PC-9 (cell line): ENCODE data around the gene NPHP4. TPM values are rescaled to one million over a fixed set of nuclear protein-coding genes. Genes with fewer than 3 reads are reported as not detected.

Source experiments
- BruUV-seq: library from RNA; stranded (reverse); fragments of 400-500 nt; replicated peaks from 2 replicates; lab custom pipeline; 2021; lab: Mats Ljungman, UMichigan
- CTCF ChIA-PET: fragments of 300-600 bp; sonication (Branson Sonifier 250); formaldehyde crosslinking; loops from one replicate; lab custom pipeline; 2022; ENCODE audit warnings: antibody characterized with exemption; lab: Charles Lee
- POLR2A ChIA-PET: fragments of 300-600 bp; sonication (Branson Sonifier 250); formaldehyde crosslinking; loops from one replicate; lab custom pipeline; 2022; ENCODE audit warnings: antibody characterized with exemption; ENCODE audit not compliant: unreplicated experiment; lab: Charles Lee
- DNase-seq, 2 experiments: peaks; one replicate each; pipeline versions ENCODE4 v3.0.0 to v3.0.0-alpha.2; 2015 to 2022; ENCODE audit warnings: mixed read lengths in 1 of 2
- H2AFZ ChIP-seq: fragments of 200-600 bp; sonication (generic); 2 replicates; pipeline ENCODE4 v1.8.1; 2017; ENCODE audit warnings: antibody characterized with exemption
- H3F3A ChIP-seq: fragments of 200-600 bp; sonication (generic); 2 replicates; pipeline ENCODE4 v1.8.1; 2017; ENCODE audit warnings: antibody characterized with exemption, mild to moderate bottlenecking, low read depth; ENCODE audit not compliant: insufficient read depth
- H3K27ac ChIP-seq: fragments of 200-600 bp; sonication (generic); 2 replicates; pipeline ENCODE4 v1.6.1; 2016; ENCODE audit warnings: mixed run types
- H3K27me3 ChIP-seq: fragments of 200-600 bp; sonication (generic); 2 replicates; pipeline ENCODE4 v1.6.1; 2016; ENCODE audit warnings: low read depth, mixed run types; ENCODE audit not compliant: insufficient read depth
- H3K36me3 ChIP-seq: fragments of 200-600 bp; sonication (generic); 2 replicates; pipeline ENCODE4 v1.6.1; 2016; ENCODE audit warnings: low read depth, mixed run types
- H3K4me1 ChIP-seq: fragments of 200-600 bp; sonication (generic); replicated peaks from 2 replicates; pipeline ENCODE4 v1.6.1; 2016; ENCODE audit warnings: mixed run types; ENCODE audit not compliant: insufficient read depth
- H3K4me2 ChIP-seq: fragments of 200-600 bp; sonication (generic); 2 replicates; pipeline ENCODE4 v1.6.1; 2017; ENCODE audit warnings: mixed run types
- H3K4me3 ChIP-seq: fragments of 200-600 bp; sonication (generic); 2 replicates; pipeline ENCODE4 v1.6.1; 2016; ENCODE audit warnings: mixed run types
- H3K79me2 ChIP-seq: fragments of 200-600 bp; sonication (generic); 2 replicates; pipeline ENCODE4 v1.6.1; 2017; ENCODE audit warnings: low read depth, mixed run types
- H3K9me2 ChIP-seq: fragments of 200-600 bp; sonication (generic); 2 replicates; pipeline ENCODE4 v1.8.1; 2017; ENCODE audit warnings: mild to moderate bottlenecking; ENCODE audit not compliant: insufficient read depth
- H3K9me3 ChIP-seq: fragments of 200-600 bp; sonication (generic); 2 replicates; pipeline ENCODE4 v1.8.1; 2016; ENCODE audit warnings: low read depth; ENCODE audit not compliant: insufficient read depth
- H4K20me1 ChIP-seq: fragments of 200-600 bp; sonication (generic); 2 replicates; pipeline ENCODE4 v1.8.1; 2017; ENCODE audit not compliant: insufficient read depth
- EZH2 ChIP-seq: fragments of 200-600 bp; sonication (generic); IDR thresholded peaks from 2 replicates; pipeline ENCODE4 v1.8.0; 2017; ENCODE audit warnings: antibody characterized with exemption, low read depth
- intact Hi-C: fragments of 100-400 bp; cut with micrococcal nuclease; formaldehyde crosslinking; loops from one replicate; pipeline ENCODE4 v1.10.0; 2022; ENCODE audit not compliant: unreplicated experiment
- total RNA-seq: library from RNA; stranded (reverse); gene quantifications from 2 replicates; pipeline ENCODE4 v1.2.3, GENCODE V29; 2021
- TF ChIP-seq, protein P1 (sequence below): fragments of 200-600 bp; sonication (generic); conservative IDR thresholded peaks from 2 replicates; pipeline ENCODE4 v1.6.1; 2017; ENCODE audit warnings: mixed run types, antibody characterized with exemption, mild to moderate bottlenecking, moderate library complexity

NPHP4 gene
- total RNA-seq, 1 experiment from 2014 or later, result 17.9 TPM

DNA sequence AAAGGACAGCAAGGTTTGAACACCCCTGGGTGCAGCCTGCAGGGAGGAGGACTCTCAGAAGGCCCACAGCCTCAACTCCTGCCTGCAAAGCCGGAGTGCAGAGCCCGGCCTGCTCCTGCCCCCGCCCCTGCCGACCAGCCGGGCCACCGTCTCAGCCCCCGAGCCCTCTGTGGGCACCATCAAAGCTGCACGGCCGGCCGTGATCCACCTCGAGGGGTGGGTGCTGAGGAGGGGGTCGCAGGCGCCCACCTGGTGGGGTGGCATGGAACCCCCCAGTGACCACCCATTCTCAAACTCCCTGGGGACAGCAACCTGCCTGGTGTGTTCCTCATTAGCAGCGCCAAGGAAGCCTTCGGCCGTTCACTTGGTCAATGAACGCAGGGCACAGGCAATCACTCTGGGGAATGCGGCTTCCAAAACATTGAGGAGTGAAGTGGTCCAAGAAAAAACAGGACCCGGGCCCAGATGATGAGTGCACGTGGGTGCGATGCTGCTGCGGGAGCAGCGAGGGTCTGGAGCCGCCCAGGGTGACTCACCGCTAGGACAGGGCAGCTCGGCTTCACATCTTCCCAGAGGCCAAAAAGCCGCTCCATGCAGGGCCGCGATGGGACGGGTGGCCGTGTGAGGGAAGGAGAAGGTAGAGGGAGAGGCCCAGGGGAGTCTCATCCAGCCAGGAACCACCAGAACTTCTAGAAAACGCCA is 157.6 kb downstream of the NPHP4 start:
- Histone ChIP-seq H3F3A (no peaks in the 10 kb centered on the region), H4K20me1 (no peaks in the 10 kb centered on the region), H3K27me3 (peaks cover 62% of the 10 kb centered on the region), H3K9me2 (no peaks in the 10 kb centered on the region), H2AFZ (no peak overlapping the region), H3K79me2 (no peaks in the 10 kb centered on the region), H3K36me3 (no peaks in the 10 kb centered on the region), H3K4me3 (no peak overlapping the region), H3K27ac (no peak overlapping the region), H3K4me1 (no peaks in the 10 kb centered on the region), H3K9me3 (no peaks in the 10 kb centered on the region), H3K4me2 (no peak overlapping the region)
- intact Hi-C loops, result no loop called here
- DNase-seq, result no peak
- BruUV-seq, result no TSS peak
- no peak for TF ChIP-seq EZH2
- TF ChIP-seq, protein P1, sequence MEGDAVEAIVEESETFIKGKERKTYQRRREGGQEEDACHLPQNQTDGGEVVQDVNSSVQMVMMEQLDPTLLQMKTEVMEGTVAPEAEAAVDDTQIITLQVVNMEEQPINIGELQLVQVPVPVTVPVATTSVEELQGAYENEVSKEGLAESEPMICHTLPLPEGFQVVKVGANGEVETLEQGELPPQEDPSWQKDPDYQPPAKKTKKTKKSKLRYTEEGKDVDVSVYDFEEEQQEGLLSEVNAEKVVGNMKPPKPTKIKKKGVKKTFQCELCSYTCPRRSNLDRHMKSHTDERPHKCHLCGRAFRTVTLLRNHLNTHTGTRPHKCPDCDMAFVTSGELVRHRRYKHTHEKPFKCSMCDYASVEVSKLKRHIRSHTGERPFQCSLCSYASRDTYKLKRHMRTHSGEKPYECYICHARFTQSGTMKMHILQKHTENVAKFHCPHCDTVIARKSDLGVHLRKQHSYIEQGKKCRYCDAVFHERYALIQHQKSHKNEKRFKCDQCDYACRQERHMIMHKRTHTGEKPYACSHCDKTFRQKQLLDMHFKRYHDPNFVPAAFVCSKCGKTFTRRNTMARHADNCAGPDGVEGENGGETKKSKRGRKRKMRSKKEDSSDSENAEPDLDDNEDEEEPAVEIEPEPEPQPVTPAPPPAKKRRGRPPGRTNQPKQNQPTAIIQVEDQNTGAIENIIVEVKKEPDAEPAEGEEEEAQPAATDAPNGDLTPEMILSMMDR, result no peak
- ChIA-PET CTCF (no interaction called here), POLR2A (no interaction called here)

DNA sequence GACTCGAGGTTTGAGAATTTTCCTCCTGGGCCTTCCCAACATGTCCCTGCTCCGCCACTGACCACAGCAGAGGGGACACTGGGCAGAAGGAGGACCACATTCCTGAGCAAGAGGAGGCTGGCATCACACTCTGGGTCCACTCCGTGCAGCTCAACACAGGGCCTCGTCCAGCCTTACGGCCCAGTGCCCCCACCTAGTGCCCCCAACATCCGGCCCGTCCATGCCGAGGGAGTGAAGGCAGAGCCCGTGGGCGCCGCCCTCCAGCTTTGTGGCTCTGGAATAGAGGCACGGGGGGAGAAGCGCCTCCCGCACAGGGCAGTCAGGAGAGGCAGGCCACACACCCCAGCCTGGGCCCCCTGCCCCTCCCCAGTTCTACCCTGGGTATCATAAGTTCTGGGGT is 158.3 kb downstream of the NPHP4 start:
- DNase-seq, result no peak
- no peaks in the 10 kb centered on the region for H3K9me2 ChIP-seq
- intact Hi-C loops, result no loop called here
- no peaks in the 10 kb centered on the region for H4K20me1 ChIP-seq
- no peaks in the 10 kb centered on the region for H3K9me3 ChIP-seq
- H2AFZ ChIP-seq, result no peak overlapping the region
- H3F3A ChIP-seq, result no peaks in the 10 kb centered on the region
- no peak overlapping the region for H3K27ac ChIP-seq
- TF ChIP-seq, protein P1, result no peak
- TF ChIP-seq EZH2, result no peak
- H3K4me3 ChIP-seq, result no peak overlapping the region
- ChIA-PET CTCF (no interaction called here), POLR2A (no interaction called here)
- peaks cover 55% of the 10 kb centered on the region for H3K27me3 ChIP-seq
- no peaks in the 10 kb centered on the region for H3K4me1 ChIP-seq
- H3K4me2 ChIP-seq, result no peak overlapping the region
- H3K79me2 ChIP-seq, result no peaks in the 10 kb centered on the region
- no TSS peak for BruUV-seq
- no peaks in the 10 kb centered on the region for H3K36me3 ChIP-seq

DNA sequence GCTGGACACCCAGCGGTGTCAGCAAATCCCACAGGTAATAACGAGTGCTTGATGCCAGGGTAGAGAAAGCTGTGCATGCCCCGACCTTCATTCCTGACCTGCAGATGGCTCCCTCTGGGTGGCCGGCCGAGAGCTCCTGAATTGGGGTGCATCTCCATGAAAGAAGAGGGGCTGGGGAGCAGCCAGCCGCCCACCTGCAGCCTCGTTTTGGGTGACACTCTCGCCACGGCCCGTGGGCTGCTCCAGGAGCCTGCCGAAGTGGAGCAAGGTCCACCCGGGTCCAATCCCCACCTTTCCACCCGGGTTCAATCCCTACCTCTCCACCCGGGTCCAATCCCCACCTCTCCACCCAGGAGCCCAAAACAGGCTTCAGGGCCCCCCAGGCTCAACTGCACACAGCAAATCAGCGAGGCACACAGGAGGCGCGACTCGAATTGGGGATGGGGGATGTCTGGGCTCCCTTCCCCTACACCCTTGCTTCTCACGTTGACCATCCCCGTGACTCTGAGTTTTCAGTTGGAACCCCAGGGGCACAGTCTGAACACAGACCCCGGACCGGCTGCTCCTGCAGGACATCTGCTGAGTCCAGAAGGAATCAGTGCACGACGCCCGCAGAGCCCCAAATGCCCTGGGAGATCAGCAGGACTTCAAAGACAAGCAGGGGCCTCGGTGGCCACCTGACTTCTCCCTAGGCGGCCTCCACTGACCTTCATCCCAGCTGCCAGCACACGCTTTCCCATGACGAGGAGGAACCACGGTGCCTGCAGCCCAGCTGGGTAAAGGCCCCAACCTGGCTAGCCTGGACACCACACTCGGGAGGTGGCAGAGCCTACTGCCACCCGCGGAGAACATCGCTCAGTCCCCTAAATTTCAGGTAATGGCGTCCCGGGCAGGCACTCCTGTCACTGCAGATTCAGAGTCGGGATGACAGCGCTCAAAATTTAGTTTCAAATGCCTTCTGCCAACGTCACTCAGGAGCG is 159.0 kb downstream of the NPHP4 start:
- H3K4me2 ChIP-seq, result no peak overlapping the region
- no peak overlapping the region for H3K4me3 ChIP-seq

More for the DNA sequence above, 159.0 kb downstream of the NPHP4 start:
- H3K4me1 ChIP-seq, result no peaks in the 10 kb centered on the region
- intact Hi-C loops, result no loop called here
- POLR2A ChIA-PET, result interaction anchor here (0.5 kb wide), 1 partner anchor 360 kb away, joined by 5 read pairs; no protein-coding TSS in a partner anchor
- no peaks in the 10 kb centered on the region for H3F3A ChIP-seq
- H2AFZ ChIP-seq, result no peak overlapping the region
- peaks cover 55% of the 10 kb centered on the region for H3K27me3 ChIP-seq
- no peak for DNase-seq
- CTCF ChIA-PET, result no interaction called here
- H3K36me3 ChIP-seq, result no peaks in the 10 kb centered on the region
- no peaks in the 10 kb centered on the region for H4K20me1 ChIP-seq
- TF ChIP-seq EZH2, result no peak
- TF ChIP-seq, protein P1, result no peak
- H3K27ac ChIP-seq, result no peak overlapping the region
- H3K79me2 ChIP-seq, result no peaks in the 10 kb centered on the region
- H3K9me3 ChIP-seq, result no peaks in the 10 kb centered on the region
- no TSS peak for BruUV-seq
- no peaks in the 10 kb centered on the region for H3K9me2 ChIP-seq
